H54 (cell line): Measurements from ENCODE around the gene MCTP1.

Experiments used
- DNase-seq: peaks from one replicate; pipeline ENCODE4 v3.0.0; 2011; ENCODE audit warnings: low spot score, mixed read lengths; ENCODE audit not compliant: insufficient read length
- FAIRE-seq: peaks from 3 replicates; lab custom pipeline; 2011; peaks lifted over from hg19 to GRCh38; lab: Jason Lieb, UNC
- POLR2A ChIP-seq: IDR thresholded peaks from 2 replicates; pipeline ENCODE4 v1.6.1; 2011; ENCODE audit warnings: low read depth, mild to moderate bottlenecking, low read length

MCTP1 gene

GRCh38 chr5:95098012-95098411, 186.9 kb downstream of the MCTP1 start:
- DNase-seq (no peak), FAIRE-seq (no peak)
- TF ChIP-seq POLR2A, result no peak

- FAIRE-seq (no peak), DNase-seq (no peak)
- TF ChIP-seq POLR2A, result no peak
These were observed 191.7 kb downstream of the MCTP1 start for GRCh38 chr5:95093211-95093610.

- DNase-seq (no peak), FAIRE-seq (no peak)
- no peak for TF ChIP-seq POLR2A
These were observed 194.1 kb downstream of the MCTP1 start for GRCh38 chr5:95090774-95091173.

GRCh38 chr5:95087816-95088317, 197.0 kb downstream of the MCTP1 start:
- no peak for DNase-seq
- FAIRE-seq, result no peak
- no peak for TF ChIP-seq POLR2A

GRCh38 chr5:95086927-95087815, 197.7 kb downstream of the MCTP1 start:
- no peak for DNase-seq
- no peak for FAIRE-seq

GRCh38 chr5:95084757-95085156, 200.1 kb downstream of the MCTP1 start:
- FAIRE-seq (no peak), DNase-seq (no peak)
- no peak for TF ChIP-seq POLR2A

More at GRCh38 chr5:95086927-95087815, 197.7 kb downstream of the MCTP1 start:
- no peak for TF ChIP-seq POLR2A

GRCh38 chr5:95083606-95084005, 201.3 kb downstream of the MCTP1 start:
- no peak for FAIRE-seq
- TF ChIP-seq POLR2A, result no peak

GRCh38 chr5:95081982-95082381, 202.9 kb downstream of the MCTP1 start:
- FAIRE-seq (no peak), DNase-seq (no peak)
- TF ChIP-seq POLR2A, result no peak

More at GRCh38 chr5:95083606-95084005, 201.3 kb downstream of the MCTP1 start:
- no peak for DNase-seq

GRCh38 chr5:95081500-95081960, 203.4 kb downstream of the MCTP1 start:
- FAIRE-seq (peak; percentile 99), DNase-seq (peak; percentile 21)
- TF ChIP-seq POLR2A, result peak; percentile 29; the same call in 1 of the 2 replicates

GRCh38 chr5:95080441-95080840, 204.5 kb downstream of the MCTP1 start:
- TF ChIP-seq POLR2A, result no peak
- no peak for DNase-seq
- FAIRE-seq, result peak; percentile 20

- no peak for DNase-seq
- no peak for TF ChIP-seq POLR2A
- peak; percentile 50 for FAIRE-seq
These were observed 204.9 kb downstream of the MCTP1 start for GRCh38 chr5:95080030-95080429.

GRCh38 chr5:95078868-95079267, 206.0 kb downstream of the MCTP1 start:
- TF ChIP-seq POLR2A, result no peak
- peak; percentile 20 for FAIRE-seq

GRCh38 chr5:95076395-95077185, 208.3 kb downstream of the MCTP1 start:
- no peak for FAIRE-seq
- TF ChIP-seq POLR2A, result no peak
- no peak for DNase-seq

More at GRCh38 chr5:95078868-95079267, 206.0 kb downstream of the MCTP1 start:
- DNase-seq, result no peak

- DNase-seq, result no peak
- FAIRE-seq, result no peak
- no peak for TF ChIP-seq POLR2A
These were observed 209.8 kb downstream of the MCTP1 start for GRCh38 chr5:95075111-95075510.

GRCh38 chr5:95072281-95072680, 212.6 kb downstream of the MCTP1 start:
- FAIRE-seq, result no peak
- DNase-seq, result no peak
- TF ChIP-seq POLR2A, result no peak
